ENCODE results near the gene RNF180.

RNF180 gene, protein sequence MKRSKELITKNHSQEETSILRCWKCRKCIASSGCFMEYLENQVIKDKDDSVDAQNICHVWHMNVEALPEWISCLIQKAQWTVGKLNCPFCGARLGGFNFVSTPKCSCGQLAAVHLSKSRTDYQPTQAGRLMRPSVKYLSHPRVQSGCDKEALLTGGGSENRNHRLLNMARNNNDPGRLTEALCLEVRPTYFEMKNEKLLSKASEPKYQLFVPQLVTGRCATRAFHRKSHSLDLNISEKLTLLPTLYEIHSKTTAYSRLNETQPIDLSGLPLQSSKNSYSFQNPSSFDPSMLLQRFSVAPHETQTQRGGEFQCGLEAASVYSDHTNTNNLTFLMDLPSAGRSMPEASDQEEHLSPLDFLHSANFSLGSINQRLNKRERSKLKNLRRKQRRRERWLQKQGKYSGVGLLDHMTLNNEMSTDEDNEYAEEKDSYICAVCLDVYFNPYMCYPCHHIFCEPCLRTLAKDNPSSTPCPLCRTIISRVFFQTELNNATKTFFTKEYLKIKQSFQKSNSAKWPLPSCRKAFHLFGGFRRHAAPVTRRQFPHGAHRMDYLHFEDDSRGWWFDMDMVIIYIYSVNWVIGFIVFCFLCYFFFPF

DNA sequence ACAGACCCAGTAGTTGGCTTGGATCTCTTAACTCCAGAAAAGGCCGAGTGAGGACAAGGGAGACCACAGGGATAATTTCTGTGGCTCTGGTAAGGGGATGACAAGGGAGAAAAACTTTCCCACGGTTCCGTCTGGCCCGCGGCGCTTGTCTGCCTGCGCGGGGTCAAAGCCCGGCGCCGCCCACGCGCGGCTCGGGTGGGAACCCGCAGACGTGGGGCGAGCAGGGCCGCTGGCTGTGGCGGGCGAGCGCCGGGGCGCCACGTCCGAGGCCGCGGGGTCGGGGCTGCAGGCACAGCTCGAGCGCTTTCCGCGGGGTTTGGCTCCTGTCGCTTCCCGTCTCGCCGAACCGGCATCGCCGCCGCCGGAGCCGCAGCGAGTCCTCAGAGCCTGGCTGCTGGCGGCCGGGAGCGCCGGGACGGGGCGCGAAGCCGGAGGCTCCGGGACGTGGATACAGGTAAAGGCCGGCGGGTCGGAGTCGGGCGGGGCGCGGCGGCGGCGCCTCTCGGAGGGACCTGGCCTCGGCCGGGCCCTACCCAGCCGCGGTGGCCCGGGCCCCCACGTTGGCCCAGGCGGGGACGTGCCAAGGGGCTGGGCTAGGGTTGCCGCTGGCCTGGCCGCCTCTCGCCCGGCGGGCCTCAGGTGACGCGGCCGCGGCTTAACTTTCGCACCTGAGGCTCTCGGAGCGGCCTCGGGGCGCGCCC, at the start of gene RNF180:
Gene RNF180 (plus strand): TSS at position 344 of the 701 bp plus-strand sequence. CDS start 34,965 bp downstream, outside the sequence.
- DNase-seq (ENCODE audit: low read depth in 2 of 2) = no peak

DNA sequence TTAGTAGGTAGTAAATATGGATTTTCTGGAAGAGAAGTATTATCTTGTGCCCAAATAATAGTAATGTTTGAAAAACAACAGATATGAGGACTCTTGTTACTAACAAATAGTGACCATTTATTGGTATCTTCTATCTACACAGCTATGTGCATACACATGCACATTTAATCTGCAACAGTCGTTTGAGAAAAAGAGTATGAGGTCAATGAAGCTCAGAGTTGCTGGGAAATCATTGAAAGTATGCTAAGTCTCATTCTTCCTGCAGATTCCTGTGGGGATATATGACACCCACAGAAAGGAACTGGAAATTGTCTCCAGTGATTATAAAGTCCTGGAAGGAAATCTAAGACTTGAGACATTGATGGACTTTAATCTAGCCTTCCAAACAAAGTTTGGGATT, 40.1 kb upstream of the RNF180 start:
- no peak for DNase-seq (ENCODE audit: low read depth in 2 of 2)

DNA sequence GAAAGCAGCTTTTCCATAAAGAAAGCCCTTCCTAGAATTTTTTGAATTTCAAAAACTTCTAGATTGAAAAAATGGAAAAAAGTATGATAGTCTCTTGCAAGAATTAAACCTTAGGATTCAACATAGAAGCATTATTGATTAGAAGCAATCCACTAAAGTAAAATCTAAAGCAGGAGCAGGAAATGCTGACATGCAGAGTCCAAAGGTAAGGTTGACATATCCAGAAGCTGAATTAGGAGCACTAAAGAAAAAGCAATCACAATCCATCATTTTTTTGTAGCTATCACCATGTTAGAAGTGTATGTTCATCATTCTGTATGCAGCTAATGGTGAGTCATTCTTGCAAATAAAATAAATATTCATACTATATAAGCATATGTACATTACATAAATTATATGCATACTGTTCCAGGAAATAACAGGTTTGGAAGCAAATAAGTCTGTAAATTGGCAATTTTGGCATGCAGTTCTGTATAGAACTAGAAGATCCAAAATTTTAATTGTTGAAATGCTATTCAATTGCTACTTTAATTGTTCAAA, 39.4 kb upstream of the RNF180 start:
- no peak for DNase-seq (ENCODE audit: low read depth in 2 of 2)

DNA sequence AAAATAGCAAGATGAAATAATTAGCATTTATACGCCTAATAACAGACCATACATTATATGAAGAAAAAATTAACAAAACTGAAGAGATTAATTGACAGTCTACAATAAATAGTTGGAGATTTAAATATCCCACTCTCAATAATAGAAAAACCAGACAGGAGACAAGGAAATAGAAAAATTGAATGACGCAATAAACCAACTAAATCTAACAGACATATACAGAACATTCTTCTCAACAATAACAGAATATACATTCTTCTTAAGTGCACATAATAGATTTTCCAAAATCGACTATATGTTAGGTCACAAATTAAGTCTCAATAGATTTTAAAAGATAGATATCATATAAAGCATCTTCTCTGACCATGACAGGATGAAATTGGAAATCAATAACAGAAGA, 25.6 kb upstream of the RNF180 start:
- DNase-seq (ENCODE audit: low read depth in 2 of 2) = no peak

DNA sequence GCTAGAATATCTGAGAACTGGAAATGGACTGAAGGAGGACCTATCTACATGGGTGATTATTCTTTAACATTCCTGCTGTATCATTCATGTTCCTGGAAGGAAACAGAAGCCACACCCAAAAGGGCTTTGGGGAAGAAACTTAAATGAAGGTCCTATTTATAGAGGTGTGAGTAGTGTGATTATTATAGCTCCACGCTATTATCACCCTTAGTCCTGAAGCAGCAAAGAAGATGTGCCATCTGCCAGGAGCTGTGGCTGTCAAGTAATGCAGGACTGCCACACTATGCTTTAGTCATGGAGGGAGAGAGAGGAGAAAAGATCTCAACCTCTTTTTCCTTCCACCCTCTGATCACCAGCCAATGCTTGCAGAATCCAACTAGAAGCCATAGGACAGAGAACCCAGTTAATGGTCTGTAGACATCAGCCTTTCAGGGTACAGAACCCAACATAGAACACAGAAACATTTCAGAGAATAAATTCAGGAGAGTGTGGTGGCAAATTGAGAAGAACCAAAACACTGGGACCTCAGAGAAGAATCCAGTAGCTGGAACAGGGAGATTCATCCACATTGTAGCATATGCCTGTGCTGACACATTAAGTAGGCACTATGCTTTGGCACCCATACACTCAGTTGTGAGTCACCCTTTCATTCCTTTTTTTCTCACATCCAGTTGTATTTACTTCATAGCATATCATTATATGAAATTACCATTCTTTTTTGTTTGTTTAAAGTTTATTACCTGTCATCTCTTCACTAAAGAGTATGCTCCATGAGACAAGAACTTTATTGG, 21.0 kb upstream of the RNF180 start:
- DNase-seq (ENCODE audit: low read depth in 2 of 2) = no peak

DNA sequence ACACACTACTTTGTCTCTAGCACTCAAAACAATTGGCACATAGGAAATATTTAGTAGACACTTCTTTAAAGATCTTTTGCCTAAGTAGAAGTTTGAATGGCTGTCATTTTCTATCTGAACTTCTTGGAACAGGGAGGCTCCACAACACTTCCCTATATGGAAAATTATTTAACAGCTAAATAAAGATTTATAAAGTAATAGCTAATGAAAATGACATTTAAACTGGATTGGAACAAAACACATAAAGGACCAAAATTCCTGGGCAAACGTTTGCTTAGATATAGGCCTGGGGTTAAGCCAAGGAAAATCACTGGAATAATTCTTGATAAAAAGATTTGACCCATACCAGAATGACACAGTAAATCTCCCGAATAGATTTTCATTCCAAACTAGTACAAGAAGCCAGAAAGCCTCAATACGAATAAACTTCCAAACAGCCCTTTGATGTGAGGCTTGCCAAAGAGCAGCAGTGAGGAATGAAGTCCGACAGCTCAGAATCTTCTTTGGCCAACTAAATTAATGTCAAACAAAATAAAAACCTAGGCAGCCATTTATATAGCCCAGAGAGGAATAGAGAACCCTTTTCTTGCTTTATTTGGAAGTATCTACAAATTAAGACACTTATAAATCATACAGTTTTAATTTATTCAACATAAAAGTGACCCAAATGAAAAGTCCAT, 20.3 kb upstream of the RNF180 start:
- no peak for DNase-seq (ENCODE audit: low read depth in 2 of 2)

DNA sequence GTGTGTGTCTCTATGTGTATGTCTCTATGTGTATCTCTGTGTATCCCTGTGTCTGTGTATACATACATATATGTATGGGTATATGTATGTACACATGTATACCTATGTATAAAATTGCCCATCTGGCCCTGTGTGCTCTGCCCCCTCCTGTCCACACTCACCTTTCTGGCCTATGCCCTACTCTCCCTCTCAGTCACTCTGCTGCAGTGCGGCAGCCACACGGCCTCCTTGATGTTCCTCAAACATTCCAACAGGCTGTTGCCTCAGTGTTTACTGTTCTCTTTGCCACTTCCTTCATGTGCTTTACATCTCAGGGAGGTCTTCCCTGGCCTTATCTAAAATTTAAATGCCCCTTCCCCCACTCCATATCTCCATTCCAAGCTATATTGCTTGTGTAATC, 18.3 kb upstream of the RNF180 start:
- DNase-seq (ENCODE audit: low read depth in 2 of 2) = no peak

DNA sequence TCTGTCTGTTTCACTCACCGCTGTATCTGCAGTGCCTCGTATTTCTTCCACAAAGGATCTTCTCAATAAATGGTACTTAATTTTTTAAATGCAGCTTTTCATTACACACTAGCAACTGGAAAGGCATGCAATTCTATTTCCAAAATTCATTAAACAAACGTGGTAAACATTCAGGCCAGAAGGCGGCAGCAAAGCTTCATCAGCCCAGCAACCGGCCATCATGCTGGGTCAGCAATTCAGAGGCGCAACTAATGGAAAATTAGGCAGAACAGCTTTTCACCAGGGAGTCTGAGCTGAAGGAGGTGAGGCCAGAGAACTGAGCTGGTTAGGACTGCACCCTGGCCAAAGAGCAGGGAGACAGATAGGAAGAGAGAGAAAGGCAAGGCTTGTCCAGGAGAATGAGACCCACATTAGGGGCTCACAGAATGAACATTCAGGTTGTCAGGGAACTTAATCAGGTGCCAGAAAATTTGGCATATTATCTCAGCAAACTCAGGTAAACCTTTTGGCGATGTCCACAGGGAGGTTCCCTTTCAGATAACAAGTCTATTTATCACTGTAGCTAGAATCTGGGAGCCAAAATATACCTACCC, 17.7 kb upstream of the RNF180 start:
- no peak for DNase-seq (ENCODE audit: low read depth in 2 of 2)

DNA sequence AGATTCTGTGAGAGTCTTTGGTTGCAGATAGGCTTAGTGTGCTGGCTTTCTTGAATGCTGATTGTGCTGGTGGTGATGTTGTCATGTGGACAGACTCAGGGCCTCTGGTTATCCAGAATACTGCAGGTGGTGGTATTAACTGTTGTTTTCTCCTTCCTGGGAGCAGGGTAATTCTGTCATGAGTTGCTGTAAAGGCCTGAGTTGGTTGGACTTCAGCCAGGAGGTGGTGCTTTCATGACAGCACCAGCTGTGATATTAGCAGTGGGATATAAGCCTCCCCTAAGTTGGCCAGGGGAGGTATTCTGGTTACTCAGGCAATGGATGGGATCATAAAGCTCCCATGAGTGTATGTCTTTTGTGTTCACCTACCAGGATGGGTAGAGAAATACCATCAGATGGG, 16.4 kb upstream of the RNF180 start:
- no peak for DNase-seq (ENCODE audit: low read depth in 2 of 2)

DNA sequence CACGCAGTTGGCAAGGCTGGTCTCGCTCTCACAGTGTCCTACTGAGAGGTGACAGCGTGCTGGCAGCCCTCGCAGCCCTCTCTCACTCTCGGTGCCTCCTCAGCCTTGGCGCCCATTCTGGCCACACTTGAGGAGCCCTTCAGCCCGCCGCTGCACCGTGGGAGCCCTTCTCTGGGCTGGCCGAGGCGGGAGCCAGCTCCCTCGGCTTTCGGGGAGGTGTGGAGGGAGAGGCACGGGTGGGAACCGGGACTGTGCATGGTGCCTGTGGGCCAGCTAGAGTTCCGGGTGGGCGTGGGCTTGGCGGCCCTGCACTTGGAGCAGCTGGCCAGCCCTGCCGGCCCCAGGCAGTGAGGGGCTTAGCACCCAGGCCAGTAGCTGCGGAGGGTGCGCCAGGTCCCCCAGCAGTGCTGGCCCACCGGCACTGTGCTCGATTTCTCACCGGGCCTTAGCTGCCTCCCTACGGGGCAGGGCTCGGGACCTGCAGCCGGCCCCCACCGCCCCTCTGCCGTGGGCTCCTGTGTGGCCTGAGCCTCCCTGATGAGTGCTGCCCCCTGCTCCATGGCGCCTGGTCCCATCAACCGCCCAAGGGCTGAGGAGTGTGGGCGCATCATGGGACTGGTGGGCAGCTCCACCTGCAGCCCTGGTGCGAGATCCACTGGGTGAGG, 15.7 kb upstream of the RNF180 start:
- no peak for DNase-seq (ENCODE audit: low read depth in 2 of 2)

DNA sequence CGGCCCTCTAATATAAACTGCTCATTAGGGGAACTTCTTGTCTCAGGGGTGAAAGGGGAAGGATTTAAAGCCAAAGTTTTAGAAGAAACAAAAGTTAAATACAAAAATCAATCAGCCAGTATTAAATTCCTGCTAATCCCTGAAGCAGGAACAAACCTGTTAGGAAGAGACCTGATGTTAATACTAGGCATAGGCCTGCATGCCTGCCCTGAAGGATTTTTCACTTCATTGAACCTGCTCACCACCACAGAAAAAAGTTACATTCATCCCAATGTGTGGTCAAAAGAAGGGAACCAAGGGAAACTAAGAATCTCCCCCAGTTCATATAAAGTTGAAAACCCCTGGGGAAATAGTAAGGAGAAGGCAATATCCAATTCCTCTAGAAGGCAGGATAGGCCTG, 9.4 kb upstream of the RNF180 start:
- DNase-seq (ENCODE audit: low read depth in 2 of 2) = no peak

DNA sequence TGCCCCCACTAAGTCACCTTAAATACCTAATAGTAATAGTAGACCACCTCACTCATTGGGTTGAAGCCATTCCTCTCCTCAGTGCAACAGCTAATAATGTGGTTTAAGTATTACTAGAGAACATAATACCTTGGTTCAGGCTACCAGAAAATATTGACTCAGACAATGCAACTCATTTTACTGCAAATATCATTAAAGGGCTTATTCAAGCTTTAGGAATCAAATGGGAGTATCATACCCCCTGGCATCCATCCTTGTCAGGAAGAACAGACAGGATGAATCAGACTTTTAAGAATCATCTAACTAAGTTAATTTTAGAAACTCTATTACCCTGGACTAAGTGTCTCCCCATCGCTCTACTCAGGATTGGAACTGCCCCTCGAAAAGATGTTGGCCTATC, 6.8 kb upstream of the RNF180 start:
- DNase-seq (ENCODE audit: low read depth in 2 of 2) = no peak

DNA sequence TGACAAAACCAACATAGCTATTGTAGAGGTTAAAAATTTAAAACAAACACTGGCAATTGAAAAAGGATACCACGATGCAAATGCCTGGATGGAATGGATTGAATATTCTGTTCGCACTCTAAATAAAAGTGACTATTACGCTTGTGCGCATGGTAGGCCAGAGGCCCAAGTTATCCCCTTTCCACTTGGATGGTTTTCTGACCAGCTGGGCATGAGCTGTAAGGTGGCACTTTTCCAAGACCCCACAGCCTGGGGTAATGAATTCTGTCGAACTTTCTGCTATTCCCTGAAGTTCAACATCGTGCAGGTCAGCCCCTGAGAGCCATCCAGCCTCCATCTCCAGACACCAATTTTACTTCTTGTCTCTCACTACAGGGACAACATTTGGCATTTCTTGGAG, 5.4 kb upstream of the RNF180 start:
- no peak for DNase-seq (ENCODE audit: low read depth in 2 of 2)

DNA sequence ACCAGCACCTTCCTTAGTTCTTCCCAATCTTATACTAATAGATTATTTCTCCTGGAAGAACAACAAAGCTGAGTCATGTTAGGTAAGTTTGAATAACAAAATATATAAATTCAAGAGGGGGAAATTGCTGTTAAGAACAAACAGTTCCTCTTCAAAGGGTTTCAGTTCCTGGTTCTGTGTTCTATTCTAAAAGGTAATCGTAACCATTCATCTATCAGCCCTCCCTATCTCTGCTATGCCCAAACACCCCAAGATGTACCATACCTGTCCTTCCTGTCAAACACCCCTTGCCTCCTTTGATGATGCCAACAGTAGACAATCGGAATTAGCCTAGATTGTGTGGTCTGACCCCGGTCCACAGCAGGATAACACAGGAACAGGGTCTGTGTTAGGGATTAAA, 4.2 kb upstream of the RNF180 start:
- no peak for DNase-seq (ENCODE audit: low read depth in 2 of 2)

DNA sequence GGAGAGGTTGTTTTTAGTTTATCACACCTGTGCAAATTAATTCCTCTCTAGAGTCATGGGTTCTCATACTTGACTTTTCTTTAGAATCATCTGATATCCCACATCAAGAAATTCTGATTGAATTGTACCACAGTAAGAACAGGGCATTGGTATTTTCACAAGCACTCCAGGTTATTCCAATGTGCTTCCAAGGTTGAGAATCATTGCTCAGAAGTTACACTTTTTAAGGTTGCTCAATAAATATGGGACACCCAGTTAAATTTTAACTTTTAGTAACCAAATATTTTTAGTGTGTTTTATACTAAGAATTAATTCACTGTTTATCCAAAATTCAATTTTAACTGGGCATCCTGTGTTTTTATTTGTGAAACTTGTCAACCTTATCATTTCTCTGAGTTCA, 2.5 kb upstream of the RNF180 start:
- DNase-seq (ENCODE audit: low read depth in 2 of 2) = no peak

DNA sequence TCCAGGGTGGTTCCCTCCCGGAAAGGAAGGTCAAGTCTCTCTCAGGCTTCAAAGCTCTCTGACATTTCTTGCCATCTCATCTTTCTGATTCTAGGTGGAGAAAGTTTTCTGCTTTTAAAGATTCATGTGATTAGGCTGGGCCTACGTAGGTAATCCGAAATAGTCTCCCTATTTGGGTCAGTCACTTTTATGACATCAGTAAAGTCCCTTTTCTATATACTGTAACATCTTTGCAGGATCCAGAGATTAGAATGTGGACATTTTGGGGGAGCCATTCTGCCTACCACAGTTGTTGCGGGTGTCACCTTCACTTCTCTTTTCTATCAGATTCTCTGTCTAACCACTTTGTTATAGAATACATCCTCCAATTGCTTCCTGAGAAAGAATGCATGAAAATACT, 1.9 kb upstream of the RNF180 start:
- DNase-seq (ENCODE audit: low read depth in 2 of 2) = no peak

DNA sequence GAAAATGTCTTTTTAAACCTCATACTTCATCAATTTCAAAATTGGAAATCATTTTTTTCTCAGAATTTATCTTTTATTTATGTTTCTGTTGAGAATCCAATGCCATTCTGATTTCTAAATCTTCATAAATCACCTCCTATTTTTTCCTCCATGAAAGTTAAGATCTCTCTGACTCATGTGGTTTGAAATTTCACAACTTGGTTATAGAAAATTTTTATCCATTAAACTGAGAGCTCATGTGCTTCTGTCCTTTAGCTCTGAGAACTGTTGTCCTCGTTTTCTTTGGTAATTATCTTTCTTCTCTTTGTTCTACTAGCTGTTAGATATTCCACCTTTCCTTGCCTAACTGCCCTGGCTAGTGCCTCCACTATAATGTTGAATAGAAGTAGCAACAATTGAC, 1.5 kb upstream of the RNF180 start:
- no peak for DNase-seq (ENCODE audit: low read depth in 2 of 2)

DNA sequence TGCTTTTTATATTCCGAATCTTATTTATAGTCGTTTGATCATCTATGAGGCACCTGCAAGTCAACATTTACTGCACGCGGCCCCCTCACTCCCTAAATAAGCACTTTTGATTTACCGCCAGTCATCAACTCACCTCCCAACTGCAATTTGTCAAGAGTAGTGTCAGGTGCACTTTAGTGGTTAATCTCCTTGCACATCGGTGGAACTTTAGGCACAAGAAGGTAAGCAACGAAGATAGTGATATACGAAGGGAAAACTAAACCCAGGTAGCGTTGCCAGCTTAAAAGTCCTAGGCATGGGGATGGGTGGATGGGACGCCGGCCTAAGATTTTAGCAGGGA, 513 bp upstream of the RNF180 start:
- no peak for DNase-seq (ENCODE audit: low read depth in 2 of 2)

DNA sequence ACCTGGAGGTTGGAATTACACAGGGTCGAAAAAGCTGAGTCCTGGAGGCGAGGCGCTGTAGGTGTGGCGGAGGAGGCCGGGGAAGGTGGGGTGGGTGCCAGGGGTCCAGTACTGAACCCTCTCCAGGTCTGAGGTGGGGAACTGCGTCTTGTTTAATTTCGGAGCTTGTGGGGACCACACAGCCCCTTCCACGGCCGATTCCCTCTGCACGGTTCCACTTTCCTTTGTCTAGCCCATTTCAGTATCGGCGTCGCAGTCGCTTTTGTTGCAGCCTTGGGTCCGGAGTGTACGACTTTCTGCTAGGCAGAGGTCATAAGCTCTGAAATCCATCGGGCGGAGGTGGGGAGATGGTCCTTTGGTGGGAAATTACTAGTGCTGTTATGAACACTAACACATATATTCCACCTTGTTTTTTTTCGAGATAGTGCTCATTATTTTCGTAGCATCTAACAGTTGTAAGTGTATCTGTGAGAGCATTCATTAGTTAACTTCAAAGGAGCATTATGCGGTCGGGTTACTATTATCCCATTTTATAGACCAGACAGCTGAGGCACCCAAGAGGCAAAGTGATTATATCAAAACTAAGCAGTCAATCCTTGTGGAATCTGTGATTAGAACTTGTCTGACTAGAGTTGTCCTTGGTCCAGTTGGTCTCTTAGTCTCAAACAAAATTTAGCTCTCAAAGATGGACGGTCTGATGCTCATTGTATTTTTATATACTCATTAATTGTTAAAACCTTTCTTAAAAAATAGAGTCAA, 737 bp downstream of the RNF180 start:
- no peak for DNase-seq (ENCODE audit: low read depth in 2 of 2)

DNA sequence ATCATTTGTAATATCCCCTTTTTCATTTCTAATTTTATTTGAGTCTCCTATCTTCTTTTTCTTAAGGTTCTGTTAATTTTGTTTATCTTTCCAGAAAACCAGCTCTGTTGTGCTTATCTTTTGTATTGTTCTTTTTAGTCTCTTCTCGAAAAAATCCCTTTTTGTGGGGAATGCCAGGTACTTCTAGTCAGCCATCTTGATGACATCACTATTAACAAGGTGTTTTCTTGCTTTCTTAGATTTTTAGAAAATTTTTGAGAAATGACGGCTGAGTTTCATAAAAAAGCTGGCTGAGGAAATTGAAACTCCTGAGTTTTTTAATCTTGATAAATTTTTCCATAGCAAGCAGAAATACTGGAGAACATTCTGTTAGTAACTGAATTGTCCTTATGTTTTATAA, 10.7 kb downstream of the RNF180 start:
- no peak for DNase-seq (ENCODE audit: low read depth in 2 of 2)

Measured in stimulated activated CD4-positive, alpha-beta T cell treated with anti-CD3 and anti-CD28 coated beads, Interleukin-15, amount 100 ng/mL, for 48 hours (primary cell).